Eye (tissue), 1 donor: ENCODE measurements around the gene ANAPC7.
"Not testable (repeated sequence)": the region's sequence is repeated elsewhere in the genome, so short reads cannot be mapped to it uniquely, and the experiment has no call there.

Experiments used
- DNase-seq: peaks from one replicate; pipeline ENCODE4 v3.0.0-alpha.2; 2015

ANAPC7 gene

GRCh38 chr12:110373962-110374611 lies 29.4 kb downstream of the ANAPC7 start:
- no peak for DNase-seq

- no peak for DNase-seq
Observed at GRCh38 chr12:110373425-110373824, 30.1 kb downstream of the ANAPC7 start.

GRCh38 chr12:110373025-110373424 lies 30.5 kb downstream of the ANAPC7 start:
- DNase-seq: no peak

DNA sequence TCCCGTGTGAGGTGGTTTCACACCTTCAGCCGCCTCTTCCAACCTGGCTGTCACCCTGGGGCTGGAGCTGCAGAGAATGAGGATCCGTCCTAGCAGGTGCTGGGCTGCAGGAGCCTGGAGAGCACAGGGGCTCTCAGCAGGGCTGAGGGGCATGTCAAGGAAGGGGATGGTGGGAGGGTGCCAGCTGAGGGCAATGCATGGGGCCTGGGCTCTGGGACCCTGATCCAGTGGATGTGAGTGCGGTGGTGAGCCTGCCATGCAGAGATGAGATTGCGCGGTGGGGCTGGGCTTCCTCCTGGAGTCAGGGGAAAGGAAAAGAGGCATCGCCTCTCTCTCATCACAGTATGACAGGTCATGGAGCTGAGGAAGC lies 31.5 kb downstream of the ANAPC7 start:
- no peak for DNase-seq

DNA sequence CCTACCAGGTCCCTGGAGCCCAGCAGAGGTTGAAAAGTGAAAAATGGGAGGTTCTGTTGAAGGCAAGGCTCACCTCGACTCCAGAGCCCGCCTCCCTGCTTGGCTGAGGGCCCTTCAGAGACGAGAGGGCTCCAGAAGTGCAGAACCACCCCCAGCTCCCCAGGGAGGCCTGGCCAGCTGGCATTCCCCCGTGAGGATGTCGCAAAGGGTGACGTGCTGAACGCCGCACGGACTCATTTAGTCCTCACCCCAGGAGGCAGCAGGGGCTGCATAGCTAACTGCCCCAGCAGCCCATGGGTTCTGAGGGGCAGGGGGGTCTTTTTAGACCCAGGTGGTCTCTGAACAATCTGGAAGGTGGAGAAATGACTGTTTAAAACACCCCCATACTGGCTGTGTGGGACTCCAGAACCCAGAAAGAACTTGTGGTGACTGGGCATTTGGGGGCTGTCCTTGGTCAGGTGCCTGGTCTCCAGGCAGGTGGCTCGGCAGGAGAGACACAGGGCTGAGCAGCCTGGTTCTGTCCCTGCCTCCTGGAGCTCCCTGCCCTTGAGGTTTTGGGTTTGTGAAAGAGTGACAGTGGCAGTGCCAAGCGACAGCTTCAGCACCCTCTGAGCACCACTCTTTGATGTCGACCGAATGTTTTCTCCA lies 32.0 kb downstream of the ANAPC7 start:
- no peak for DNase-seq

GRCh38 chr12:110370732-110371231 lies 32.7 kb downstream of the ANAPC7 start:
- no peak for DNase-seq

- no peak for DNase-seq
Observed at GRCh38 chr12:110369992-110370391, 33.5 kb downstream of the ANAPC7 start.

DNA sequence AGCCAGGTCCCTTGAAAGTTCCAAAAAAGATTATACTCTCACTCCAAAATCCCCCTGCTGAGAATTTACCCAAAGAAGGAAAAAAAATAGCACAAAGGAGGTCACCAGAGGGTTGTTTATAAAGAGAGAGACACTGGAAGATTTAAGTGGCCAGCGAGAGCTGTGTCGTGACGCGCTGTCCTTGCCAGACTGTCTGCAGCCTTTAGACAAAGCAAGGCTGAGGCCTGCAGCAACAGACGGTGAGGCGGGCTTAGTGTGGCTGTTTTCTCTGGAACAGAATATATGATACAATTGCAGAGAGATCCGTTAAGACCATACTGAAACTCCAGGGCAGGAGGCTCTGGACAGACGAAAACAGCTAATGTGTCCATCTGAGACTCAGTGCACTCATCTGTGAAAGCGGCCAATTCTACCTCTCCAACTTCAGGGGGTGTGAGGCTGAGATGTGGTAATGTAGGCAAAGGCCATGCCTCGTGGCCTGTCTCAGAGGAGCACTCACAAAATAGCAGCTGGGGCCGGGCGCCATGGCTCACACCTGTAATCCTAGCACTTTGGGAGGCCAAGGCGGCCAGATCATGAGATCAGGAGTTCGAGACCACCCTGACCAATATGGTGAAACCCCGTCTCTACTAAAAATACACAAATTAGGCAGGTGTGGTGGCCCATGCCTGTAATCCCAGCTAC lies 36.2 kb downstream of the ANAPC7 start:
- peak; percentile 49 for DNase-seq

DNA sequence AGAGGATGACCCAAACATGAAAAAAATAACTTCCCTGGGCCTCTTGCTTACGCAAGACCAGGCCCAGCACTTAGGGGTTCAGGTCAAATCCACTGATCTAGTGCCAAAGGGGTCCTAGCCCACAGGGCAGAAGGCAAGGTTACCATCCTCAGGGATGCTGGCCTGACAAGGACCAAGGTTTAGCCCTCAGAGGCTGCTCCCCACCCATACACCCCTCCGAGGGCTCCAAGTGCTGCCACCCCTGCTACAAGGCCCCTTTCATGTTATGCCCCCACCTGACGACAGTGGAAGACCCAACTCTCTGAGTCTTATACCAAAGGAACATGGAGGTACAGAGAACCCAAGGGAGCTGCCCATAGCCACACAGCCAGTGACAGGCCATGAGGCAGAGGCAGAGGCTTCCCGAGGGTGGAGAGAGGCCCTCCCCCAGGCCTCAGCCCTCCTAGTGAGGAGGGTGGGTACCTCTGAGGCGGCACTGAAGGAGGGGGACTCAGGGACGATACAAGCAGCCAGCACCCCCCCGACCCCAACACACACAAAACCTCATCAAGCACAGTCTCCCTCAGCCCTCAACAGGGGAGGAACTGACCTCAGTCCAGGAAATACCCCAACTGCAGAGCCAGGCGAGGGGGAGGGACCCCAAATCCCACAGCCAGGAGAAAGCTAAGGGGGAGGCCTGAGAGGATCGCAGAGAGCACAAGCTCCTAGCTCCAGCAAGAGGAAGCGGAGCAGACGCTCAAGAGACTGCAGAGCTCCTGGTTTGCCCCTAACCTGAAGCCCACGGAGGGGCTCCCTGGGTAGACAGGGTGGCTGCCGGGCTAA lies 37.0 kb downstream of the ANAPC7 start:
- DNase-seq: no peak

- no peak for DNase-seq
Observed at GRCh38 chr12:110365489-110366320, 37.8 kb downstream of the ANAPC7 start.

DNA sequence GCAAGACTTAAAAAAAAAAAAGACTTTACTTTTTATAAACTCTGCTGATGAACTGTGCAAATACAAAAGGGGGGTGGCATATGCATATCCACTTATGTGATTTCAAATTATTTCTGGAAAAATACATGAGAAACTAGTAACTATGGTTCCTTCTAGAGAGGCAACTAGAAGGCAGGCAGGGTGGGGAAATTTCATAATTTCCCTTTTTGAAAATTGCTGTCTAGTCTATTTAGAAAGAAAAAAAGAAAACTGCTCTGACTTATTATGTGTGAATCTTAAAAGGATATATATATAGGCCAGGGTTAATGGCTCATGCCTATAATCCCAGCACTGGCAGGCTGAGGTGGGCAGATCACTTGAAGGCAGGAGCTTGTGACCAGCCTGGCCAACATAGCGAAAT lies 42.3 kb downstream of the ANAPC7 start:
- DNase-seq: no peak

GRCh38 chr12:110358384-110359097 lies 45.0 kb downstream of the ANAPC7 start:
- DNase-seq: not testable (repeated sequence)

- no peak for DNase-seq
Observed at GRCh38 chr12:110355073-110355472, 48.4 kb downstream of the ANAPC7 start.

GRCh38 chr12:110354172-110354780 lies 49.2 kb downstream of the ANAPC7 start:
- no peak for DNase-seq

GRCh38 chr12:110353211-110353965 lies 50.1 kb downstream of the ANAPC7 start:
- DNase-seq: no peak

DNA sequence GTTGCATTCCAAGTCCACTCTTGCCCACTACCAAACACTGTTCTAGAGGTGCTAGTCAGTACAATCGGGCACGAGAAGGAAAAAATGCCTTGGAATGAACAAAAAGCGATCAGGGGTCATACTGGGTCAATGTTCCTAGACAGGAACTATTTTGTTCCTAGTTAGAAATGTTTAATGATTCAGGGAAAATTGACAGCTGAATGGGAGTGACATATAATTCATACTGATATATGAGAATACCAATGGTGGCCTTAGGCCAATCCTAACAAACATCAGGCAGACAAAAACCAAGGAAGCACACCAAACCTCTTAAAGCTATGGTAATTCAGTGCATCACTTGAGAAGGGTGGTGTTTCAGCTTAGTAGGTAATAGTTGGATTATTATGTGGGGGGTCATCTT lies 51.1 kb downstream of the ANAPC7 start:
- no peak for DNase-seq

- no peak for DNase-seq
Observed at GRCh38 chr12:110351119-110351518, 52.4 kb downstream of the ANAPC7 start.

- no peak for DNase-seq
Observed at GRCh38 chr12:110349514-110350151, 53.9 kb downstream of the ANAPC7 start.

GRCh38 chr12:110349096-110349495 lies 54.4 kb downstream of the ANAPC7 start:
- DNase-seq: no peak
